Activated CD4-positive, alpha-beta T cell treated with anti-CD3 and anti-CD28 coated beads, Interleukin-2, Interleukin-6, amounts not matched to agents 100 ng/mL and 50 ng/mL, durations not matched to agents 16 hours and 8 hours (primary cell): ENCODE data around the gene FBXO36.
A peak's percentile ranks its signal among the peaks of the same experiment; 100 is the strongest.

ENCODE experiments used
- DNase-seq: peaks from one replicate; pipeline ENCODE4 v3.0.0-alpha.2; 2020

FBXO36 gene

GRCh38 chr2:229922449-229923386, at the start of gene FBXO36:
FBXO36 (plus strand) TSS chr2:229922503; CDS start chr2:229922514, 11 bp downstream.
- DNase-seq, result peak; percentile 91

DNA sequence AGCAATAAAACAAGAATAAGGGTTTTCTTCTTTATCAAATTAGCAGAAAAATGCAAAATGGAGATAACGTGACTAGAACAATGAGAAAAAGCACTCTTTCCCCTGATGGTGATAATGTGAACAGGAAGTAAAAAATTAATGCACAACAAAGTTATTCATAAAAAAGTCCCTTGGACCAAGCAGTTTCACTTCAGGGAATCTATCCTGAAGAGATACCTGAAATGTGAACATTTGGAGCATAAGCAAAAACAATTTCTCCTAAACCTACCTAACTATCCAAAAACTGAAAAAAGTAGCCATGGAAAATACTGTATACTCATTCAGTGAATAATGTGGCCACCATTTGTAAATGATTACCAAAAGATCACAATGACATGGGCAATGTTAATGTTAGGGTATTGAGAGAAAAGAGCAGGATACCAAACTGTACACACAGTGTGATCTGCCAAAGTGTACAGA, 49.2 kb upstream of the FBXO36 start:
- DNase-seq, result no peak

DNA sequence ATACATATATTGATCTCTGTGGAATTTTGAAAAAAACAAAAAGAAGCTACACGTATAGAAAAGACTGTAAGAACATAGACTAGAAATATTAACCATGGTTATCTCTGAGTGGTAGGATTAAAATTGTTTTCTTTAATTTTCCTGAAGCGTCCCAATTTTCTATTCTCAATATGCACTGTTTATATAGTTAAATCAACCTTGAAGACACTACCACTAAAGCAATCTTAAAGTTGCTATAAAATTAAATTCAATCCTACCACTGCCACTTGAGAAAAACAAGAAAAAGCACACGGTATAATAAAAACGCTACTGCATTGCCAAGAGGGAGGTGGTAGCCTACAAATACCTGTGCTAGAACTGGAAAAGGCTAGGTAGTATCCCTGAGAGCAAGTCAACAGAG, 47.7 kb upstream of the FBXO36 start:
- DNase-seq, result no peak

DNA sequence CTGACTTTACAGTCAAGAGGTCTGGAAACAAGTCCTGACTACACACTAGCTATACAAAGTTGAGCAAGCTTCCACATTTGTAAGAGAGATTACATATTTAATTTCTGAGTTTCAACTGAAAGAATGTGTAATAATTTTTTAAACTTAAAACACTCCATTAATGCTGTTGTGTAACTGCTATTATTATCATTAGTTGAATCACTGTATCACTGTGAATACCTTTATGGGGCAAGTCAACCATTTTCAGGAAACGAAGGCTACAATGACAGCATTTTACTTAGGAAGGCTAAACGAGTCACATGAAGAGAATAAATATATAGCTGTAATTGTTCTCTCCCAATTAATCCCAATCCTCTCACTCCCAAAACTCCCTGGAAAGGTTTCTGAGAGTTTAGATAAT, 46.8 kb upstream of the FBXO36 start:
- DNase-seq, result no peak

GRCh38 chr2:229879191-229879950, 42.9 kb upstream of the FBXO36 start:
- DNase-seq, result no peak

DNA sequence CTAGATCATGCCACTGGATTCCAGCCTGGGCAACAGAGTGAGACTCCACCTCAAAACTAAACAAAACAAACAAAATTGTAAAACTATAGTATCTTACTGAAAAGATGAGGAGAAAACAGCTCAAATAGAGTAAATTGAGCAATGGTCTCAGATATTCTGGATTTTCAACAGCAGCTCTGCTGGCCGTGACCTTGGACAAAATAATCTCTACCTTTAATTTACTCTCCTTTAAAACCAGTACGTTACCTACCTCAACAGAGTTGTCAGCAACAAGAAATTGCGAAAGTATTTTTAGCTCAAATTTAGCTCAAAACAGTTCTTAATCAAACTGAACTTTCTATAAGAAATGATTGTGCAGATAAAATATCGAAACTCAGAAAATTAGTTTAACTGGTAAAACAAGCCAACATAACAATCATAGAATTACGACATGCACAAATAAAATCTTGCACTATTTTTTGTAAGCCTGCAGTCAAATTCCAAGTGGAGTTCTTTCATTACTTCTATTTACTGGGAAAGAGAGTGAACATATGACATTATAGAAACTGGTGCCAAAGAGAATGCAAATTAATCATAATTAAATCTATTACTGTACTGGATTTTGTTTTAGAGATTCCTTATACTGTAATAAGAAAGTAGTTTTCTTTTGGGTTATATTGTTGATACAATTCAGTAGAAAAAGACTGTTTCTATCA, 41.3 kb upstream of the FBXO36 start:
- no peak for DNase-seq

GRCh38 chr2:229882583-229882982, 39.7 kb upstream of the FBXO36 start:
- no peak for DNase-seq

DNA sequence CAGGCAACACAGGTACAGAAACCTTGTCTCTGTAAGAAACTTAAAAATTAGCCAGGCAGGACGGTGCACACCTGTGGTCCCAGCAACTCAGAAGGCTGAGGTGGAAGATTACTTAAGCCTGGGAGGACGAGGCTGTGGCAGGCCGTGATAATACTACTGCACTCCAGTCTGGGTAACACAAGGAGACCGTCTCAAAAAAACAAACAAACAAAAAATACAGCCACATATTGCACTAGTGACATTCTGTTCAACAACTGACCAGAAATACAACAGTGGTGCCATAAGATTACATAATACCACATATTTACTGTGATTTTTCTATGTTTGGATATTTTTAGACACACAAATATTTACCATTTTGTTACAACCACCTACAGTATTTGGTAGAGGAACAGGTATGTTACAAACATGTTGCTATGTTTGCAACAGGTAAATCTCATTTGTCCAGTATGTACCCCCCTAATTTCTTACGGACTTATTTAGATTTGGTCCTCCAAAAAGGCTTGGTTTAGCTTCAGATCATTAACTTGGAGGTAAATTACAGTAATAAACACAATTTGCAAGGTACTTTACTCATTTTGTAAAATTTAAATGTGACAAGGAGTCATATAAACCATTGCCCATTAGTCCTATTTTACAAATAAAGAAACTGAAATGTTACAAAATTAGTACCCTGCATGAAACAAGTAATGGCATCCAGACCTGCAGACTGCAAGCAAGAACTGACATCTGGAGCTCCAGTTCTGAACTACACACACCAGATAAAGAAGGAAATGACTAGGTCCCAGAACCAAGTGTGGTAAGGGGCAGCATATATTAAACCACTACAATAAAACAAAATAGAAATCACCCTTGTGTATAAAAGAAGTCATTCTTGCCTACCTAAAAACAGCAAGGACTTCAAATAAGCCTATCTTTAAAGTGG, 37.3 kb upstream of the FBXO36 start:
- peak; percentile 46 for DNase-seq

DNA sequence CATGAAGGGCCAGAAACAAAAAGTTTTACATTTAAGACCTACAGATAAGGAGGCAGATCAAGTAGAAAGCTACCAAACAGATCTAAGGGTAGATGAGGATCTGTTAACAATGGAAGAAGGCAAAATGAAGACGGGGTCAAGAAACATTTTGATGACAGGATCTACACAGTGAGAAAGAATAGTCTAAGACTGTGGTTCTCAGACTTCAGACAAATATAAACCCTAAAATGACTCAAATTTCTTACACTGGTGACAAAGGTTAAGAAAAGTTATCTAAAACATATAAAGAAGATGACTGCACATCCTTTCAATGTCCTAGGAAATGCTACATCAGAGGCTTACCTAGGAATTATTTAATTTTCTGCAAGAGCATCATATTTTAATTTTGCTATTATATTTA, 34.9 kb upstream of the FBXO36 start:
- DNase-seq, result no peak

- DNase-seq, result no peak
Measured at GRCh38 chr2:229888031-229888430, 34.3 kb upstream of the FBXO36 start.

- no peak for DNase-seq
Measured at GRCh38 chr2:229889023-229889422, 33.3 kb upstream of the FBXO36 start.

GRCh38 chr2:229896857-229897256, 25.4 kb upstream of the FBXO36 start:
- DNase-seq, result no peak

GRCh38 chr2:229899604-229900003, 22.7 kb upstream of the FBXO36 start:
- DNase-seq, result no peak

GRCh38 chr2:229900012-229900411, 22.3 kb upstream of the FBXO36 start:
- DNase-seq, result peak; percentile 47

GRCh38 chr2:229900514-229900913, 21.8 kb upstream of the FBXO36 start:
- peak; percentile 52 for DNase-seq

- no peak for DNase-seq
Measured at GRCh38 chr2:229901819-229902218, 20.5 kb upstream of the FBXO36 start.

DNA sequence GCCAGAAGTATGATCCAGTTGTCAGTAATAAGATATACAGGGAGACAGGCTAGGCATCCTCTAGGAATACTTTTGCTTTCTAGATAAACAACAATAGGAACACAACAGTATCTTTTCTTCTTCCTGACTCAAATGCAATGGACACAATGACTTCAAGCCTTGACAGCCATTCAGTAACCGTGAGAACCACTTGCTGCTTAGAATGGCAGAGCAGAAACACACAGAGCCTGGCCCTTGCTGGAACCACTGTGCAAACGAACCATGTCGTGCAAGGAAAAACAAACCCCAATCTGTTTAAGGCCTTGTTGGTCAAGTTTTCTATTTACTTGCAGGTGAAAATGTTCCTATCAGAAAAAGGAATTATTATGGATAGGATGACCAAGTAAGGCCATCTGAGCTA, 19.3 kb upstream of the FBXO36 start:
- no peak for DNase-seq

DNA sequence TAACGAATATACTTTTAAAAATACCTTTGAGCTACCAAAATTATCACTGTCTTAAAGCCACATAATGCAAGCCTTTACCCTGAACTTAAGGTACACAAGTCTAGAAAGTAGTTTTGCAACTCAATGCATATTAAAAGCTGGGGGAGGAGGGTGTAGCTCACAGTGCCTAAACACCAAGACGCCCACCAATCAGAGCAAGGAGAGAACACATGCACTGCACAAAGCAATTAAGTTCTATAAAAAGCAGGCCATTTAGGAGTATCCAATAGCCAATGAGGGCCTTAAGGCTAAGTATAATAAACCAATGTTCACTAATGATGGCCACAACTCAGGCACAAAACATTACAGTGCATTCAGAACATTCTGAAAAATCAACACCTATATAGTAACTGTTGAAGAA, 16.7 kb upstream of the FBXO36 start:
- DNase-seq, result no peak

DNA sequence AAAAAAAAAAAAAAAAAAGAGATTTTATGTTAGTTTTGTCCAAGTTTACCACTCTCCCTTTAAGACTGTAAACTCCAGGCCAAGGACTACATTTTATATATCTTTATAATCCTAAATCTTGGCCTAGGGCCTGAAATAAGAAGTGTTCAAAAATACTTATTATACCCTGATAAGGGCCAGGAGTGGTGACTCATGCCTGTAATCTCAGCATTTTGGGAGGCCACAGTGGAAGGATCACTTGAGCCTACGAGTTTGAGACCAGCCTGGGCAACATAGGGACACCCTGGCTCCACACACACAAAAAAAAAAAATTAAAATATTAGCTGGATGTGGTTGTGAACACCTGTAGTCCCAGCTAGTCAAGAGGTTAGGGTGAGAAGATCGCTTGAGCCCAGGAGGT, 13.2 kb upstream of the FBXO36 start:
- DNase-seq, result no peak

DNA sequence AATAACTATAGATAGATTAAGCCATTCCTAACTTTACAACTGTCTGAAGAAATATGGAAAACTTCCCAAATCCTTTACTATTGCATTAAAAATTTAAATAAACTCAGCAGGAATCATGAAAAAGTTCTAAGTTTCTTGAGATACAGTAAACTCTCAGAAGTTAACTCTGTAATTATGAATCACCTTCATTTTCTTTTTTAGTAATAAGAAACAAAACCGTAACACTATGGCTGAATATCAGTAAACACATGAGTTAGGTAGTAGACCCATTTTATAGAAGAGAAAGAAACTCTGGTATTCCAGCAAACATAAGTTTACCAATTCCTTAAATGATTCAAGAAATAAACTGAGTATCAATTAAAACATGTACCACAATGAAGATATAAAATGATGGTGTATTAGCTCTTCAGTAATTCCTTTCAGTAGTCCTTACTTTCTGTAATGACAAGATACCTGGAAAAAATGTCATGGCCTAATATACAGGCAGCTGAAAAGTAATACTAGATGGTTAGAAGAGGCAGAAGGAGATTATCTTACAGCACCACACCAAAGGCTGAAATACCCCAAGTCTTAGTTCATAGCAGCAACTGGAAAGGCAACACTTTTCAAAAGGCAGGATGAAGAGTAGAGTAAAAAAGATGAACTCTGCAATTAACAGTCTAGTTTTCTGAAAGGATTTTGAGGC, 12.0 kb upstream of the FBXO36 start:
- peak; percentile 18 for DNase-seq

DNA sequence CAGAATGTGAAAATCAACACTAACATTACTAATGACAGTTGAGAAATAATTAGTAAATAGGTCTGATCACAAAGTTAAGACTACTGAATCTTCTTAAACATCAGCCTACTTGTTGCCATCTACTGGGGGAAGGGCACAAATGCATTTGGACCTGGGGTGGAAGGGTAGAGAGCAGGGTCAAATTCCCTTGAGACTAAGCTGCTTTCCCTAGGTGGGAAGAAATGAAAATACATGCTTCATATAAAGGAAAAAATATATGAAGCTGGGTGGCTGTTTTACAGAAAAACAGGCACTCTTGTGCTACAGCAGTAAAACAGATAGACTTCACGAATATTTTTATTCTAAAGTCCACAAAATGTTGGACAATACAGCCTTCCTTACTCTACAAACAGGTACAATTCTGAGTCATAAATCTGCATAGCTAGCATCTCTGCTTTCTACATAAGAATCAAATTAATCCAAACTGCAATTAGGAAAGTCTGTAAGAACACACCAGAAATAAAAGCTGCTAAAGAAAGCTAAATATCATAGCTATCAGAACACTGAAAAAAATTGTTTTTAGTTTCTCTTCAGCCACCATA, 11.4 kb upstream of the FBXO36 start:
- DNase-seq, result peak; percentile 45
